ENCODE results near the gene SHBG.

The SHBG gene

DNA sequence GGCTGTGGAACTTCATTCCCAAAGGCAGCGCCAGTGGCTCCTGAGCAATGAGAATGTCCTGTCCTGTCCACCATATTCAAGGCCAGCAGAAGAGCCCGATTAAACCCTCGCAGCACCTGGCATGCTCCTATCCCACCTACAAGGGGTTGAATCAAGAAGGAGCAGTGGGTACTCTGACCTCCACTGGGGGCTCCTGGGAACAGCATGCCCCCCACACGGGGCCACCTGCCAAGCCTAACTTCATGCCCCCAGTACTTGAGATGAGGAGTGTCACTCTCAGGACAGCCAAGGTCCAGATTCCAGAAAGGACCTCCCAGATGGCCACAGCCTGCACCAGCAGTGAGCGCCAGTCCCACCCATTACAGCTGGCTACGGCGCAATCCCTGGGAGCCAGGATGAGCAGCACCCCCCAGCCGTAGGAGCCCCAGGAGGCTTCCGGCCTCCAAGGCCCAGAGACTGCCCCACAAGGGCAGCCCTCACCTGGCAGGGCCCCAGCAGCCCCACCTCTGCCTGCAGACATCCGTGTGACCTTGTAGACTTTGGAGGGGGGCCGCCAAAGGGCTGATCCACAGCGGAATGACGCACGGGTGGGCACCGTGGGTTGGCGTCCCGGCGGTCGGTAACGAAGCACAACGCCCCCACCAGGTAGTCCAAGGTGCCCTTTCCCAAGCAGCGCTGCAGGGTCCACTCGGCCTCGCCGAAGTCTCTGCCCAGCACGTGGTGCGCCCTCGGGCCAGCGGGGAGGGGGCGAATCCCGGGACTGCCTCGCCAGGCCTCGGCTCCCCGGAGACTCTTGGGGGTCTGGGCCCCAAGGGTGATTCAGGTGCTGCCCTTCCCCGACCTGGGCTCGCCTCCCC is 47.3 kb upstream of the SHBG start (continued):
- no peak for TF ChIP-seq RARB (CRISPR knock-in tag; IDR thresholded peaks at IDR 0.05)

DNA sequence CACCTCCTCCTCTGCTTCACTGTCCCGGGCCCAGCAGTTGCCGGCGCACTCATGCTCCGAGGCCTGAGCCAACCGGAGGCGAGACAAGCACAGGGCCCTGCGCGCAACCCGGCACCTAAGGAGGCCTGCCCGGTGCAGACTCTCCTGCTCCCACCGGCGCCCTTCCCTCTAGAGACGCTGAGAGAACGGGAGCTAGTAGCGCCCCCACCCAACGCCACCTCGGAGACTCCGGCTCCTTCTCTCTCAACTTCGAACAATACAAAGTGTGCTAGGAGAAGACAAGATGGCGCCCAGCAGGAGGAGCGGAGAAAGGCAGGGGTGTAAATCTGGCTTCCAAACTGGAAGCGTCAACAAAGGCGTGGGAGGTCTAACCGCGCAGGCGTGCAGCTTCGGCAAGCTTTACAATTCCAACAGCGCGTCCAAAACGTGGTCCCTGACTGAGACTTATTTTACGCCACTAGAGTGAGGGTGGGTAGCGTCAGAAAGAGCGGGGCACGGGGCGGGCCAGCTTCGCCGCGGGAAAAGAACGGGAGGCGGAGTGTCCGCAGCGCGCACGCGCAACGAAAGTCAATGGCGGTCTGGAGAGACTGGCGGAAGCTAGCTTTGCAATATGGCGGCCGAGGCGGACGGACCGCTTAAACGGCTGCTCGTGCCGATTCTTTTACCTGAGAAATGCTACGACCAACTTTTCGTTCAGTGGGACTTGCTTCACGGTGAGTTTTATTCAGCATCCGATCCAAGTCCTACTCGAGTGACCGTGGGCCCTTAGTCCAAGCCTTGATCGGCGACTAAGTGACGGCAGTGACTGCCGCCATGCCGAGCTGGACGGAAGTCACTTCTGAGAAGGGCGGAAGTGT is 46.5 kb upstream of the SHBG start, which contains the start of gene MPDU1:
Gene MPDU1 (plus strand): TSS at position 600 of the 857 bp plus-strand sequence. CDS start 11 bp downstream, at position 611.
- peak; percentile 66 for ATAC-seq
- no peak for TF ChIP-seq ESRRG (CRISPR knock-in tag; IDR thresholded peaks at IDR 0.05)
- 0 out of 2 replicates have a peak, but pooled peaks have one; percentile 15 for TF ChIP-seq SNAI2 (CRISPR knock-in tag; IDR thresholded peaks at IDR 0.05)
- TF ChIP-seq, protein P1, sequence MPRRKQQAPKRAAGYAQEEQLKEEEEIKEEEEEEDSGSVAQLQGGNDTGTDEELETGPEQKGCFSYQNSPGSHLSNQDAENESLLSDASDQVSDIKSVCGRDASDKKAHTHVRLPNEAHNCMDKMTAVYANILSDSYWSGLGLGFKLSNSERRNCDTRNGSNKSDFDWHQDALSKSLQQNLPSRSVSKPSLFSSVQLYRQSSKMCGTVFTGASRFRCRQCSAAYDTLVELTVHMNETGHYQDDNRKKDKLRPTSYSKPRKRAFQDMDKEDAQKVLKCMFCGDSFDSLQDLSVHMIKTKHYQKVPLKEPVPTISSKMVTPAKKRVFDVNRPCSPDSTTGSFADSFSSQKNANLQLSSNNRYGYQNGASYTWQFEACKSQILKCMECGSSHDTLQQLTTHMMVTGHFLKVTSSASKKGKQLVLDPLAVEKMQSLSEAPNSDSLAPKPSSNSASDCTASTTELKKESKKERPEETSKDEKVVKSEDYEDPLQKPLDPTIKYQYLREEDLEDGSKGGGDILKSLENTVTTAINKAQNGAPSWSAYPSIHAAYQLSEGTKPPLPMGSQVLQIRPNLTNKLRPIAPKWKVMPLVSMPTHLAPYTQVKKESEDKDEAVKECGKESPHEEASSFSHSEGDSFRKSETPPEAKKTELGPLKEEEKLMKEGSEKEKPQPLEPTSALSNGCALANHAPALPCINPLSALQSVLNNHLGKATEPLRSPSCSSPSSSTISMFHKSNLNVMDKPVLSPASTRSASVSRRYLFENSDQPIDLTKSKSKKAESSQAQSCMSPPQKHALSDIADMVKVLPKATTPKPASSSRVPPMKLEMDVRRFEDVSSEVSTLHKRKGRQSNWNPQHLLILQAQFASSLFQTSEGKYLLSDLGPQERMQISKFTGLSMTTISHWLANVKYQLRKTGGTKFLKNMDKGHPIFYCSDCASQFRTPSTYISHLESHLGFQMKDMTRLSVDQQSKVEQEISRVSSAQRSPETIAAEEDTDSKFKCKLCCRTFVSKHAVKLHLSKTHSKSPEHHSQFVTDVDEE (CRISPR knock-in tag; IDR thresholded peaks at IDR 0.05): peak; percentile 70; the same call in 1 of the 2 replicates
- no peak; the same call in 1 of the 2 replicates for TF ChIP-seq ZFP3 (CRISPR knock-in tag; IDR thresholded peaks at IDR 0.05)

DNA sequence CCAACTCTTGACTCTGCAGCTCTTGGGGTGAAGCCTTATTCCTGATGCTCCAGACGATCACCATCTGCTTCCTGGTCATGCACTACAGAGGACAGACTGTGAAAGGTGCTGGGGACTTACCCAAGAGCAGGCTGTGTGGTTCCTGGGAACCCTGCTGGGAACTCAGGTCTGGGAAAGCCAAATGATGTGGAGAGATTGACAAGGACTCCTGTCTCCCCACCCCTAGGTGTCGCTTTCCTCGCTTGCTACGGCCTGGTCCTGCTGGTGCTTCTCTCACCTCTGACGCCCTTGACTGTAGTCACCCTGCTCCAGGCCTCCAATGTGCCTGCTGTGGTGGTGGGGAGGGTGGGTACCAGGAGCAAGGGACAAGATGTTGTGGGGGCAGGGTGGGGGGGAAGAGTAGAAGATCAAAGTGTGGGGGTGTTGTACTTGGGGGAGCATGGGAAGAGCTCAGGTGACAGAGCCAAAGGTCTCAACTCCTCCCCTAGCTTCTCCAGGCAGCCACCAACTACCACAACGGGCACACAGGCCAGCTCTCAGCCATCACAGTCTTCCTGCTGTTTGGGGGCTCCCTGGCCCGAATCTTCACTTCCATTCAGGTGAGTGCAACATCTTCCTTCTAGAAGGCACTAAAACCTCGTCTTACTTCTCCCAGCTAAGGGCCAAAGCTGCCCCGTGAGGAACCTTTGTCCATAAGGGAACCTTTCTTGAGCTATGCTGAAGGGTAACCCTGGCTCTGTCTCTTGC is 43.1 kb upstream of the SHBG start:
- ATAC-seq: no peak
- TF ChIP-seq ARNTL (CRISPR knock-in tag; IDR thresholded peaks at IDR 0.05; ENCODE audit: borderline replicate concordance, low read depth) (no peak), ZNF70 (CRISPR knock-in tag; IDR thresholded peaks at IDR 0.05) (no peak), BACH2 (CRISPR knock-in tag; IDR thresholded peaks at IDR 0.05; ENCODE audit: borderline replicate concordance) (no peak), ZFP30 (CRISPR knock-in tag; IDR thresholded peaks at IDR 0.05) (no peak), GLIS3 (CRISPR knock-in tag; IDR thresholded peaks at IDR 0.05) (no peak), CSDC2 (CRISPR knock-in tag; IDR thresholded peaks at IDR 0.05) (no peak), ISL1 (CRISPR knock-in tag; IDR thresholded peaks at IDR 0.05) (no peak), RARB (CRISPR knock-in tag; IDR thresholded peaks at IDR 0.05) (no peak), SNAI2 (CRISPR knock-in tag; IDR thresholded peaks at IDR 0.05) (no peak), TCF4 (CRISPR knock-in tag; IDR thresholded peaks at IDR 0.05; ENCODE audit: borderline replicate concordance) (no peak), ZFP3 (CRISPR knock-in tag; IDR thresholded peaks at IDR 0.05) (no peak), ESRRG (CRISPR knock-in tag; IDR thresholded peaks at IDR 0.05) (no peak), TOX (CRISPR knock-in tag; IDR thresholded peaks at IDR 0.05; ENCODE audit: borderline replicate concordance) (no peak)
- TF ChIP-seq, protein P2, sequence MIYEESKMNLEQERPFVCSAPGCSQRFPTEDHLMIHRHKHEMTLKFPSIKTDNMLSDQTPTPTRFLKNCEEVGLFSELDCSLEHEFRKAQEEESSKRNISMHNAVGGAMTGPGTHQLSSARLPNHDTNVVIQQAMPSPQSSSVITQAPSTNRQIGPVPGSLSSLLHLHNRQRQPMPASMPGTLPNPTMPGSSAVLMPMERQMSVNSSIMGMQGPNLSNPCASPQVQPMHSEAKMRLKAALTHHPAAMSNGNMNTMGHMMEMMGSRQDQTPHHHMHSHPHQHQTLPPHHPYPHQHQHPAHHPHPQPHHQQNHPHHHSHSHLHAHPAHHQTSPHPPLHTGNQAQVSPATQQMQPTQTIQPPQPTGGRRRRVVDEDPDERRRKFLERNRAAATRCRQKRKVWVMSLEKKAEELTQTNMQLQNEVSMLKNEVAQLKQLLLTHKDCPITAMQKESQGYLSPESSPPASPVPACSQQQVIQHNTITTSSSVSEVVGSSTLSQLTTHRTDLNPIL (CRISPR knock-in tag; IDR thresholded peaks at IDR 0.05; ENCODE audit: low read depth): no peak
- TF ChIP-seq, protein P3, sequence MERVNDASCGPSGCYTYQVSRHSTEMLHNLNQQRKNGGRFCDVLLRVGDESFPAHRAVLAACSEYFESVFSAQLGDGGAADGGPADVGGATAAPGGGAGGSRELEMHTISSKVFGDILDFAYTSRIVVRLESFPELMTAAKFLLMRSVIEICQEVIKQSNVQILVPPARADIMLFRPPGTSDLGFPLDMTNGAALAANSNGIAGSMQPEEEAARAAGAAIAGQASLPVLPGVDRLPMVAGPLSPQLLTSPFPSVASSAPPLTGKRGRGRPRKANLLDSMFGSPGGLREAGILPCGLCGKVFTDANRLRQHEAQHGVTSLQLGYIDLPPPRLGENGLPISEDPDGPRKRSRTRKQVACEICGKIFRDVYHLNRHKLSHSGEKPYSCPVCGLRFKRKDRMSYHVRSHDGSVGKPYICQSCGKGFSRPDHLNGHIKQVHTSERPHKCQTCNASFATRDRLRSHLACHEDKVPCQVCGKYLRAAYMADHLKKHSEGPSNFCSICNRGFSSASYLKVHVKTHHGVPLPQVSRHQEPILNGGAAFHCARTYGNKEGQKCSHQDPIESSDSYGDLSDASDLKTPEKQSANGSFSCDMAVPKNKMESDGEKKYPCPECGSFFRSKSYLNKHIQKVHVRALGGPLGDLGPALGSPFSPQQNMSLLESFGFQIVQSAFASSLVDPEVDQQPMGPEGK (CRISPR knock-in tag; IDR thresholded peaks at IDR 0.05; ENCODE audit: borderline replicate concordance): no peak
- TF ChIP-seq, protein P4, sequence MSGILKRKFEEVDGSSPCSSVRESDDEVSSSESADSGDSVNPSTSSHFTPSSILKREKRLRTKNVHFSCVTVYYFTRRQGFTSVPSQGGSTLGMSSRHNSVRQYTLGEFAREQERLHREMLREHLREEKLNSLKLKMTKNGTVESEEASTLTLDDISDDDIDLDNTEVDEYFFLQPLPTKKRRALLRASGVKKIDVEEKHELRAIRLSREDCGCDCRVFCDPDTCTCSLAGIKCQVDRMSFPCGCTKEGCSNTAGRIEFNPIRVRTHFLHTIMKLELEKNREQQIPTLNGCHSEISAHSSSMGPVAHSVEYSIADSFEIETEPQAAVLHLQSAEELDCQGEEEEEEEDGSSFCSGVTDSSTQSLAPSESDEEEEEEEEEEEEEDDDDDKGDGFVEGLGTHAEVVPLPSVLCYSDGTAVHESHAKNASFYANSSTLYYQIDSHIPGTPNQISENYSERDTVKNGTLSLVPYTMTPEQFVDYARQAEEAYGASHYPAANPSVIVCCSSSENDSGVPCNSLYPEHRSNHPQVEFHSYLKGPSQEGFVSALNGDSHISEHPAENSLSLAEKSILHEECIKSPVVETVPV (CRISPR knock-in tag; IDR thresholded peaks at IDR 0.05): no peak

Measured in SK-N-SH treated with all-trans-retinoic acid at 6 μM for 48 hours (cell line).